Activated T-cell treated with anti-CD3 and anti-CD28 coated beads, Interleukin-2, amount 50 U/mL, for 24 hours (primary cell): ENCODE data around the gene THADA.

Source experiments
- DNase-seq: peaks from one replicate; pipeline ENCODE4 v3.0.0-alpha.2; 2020
- H3K27ac Mint-ChIP-seq: 2 replicates; pipeline ENCODE4 v1.8.0; 2020; ENCODE audit warnings: mild to moderate bottlenecking, mixed read lengths
- H3K27me3 Mint-ChIP-seq: 2 replicates; pipeline ENCODE4 v1.8.0; 2020; ENCODE audit warnings: mixed read lengths
- H3K36me3 Mint-ChIP-seq: 2 replicates; pipeline ENCODE4 v1.8.0; 2020; ENCODE audit warnings: low read depth, mixed read lengths
- H3K4me1 Mint-ChIP-seq: 2 replicates; pipeline ENCODE4 v1.8.0; 2020; ENCODE audit warnings: low read depth, mixed read lengths
- H3K4me3 Mint-ChIP-seq: 2 replicates; pipeline ENCODE4 v1.8.0; 2020; ENCODE audit warnings: mild to moderate bottlenecking, moderate library complexity, mixed read lengths
- H3K9me3 Mint-ChIP-seq: 2 replicates; pipeline ENCODE4 v1.8.0; 2020; ENCODE audit warnings: mixed read lengths

THADA gene

DNA sequence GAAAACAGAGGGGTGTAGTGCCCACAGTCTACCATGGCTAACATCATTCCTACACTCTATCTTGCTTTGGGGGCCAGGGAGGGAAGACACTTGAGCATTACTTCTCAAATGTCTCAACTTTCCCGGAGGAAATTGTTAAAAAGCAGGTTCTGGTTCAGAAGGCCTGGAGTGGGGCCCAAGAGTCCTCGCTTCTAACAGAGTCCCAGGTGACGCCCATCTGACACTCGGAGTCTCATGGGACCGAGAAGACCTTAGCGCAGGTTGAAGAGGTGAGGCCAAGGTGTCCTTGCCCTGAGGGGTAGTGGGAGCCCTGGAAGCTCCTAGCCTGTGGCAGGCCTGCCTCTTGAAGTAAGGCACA, 409.5 kb downstream of the THADA start:
- no peaks in the 10 kb centered on the region for H3K9me3 Mint-ChIP-seq
- H3K36me3 Mint-ChIP-seq, result no peaks in the 10 kb centered on the region
- H3K4me1 Mint-ChIP-seq, result peaks cover 52% of the 10 kb centered on the region
- no peak overlapping the region for H3K4me3 Mint-ChIP-seq
- DNase-seq, result no peak
- no peak overlapping the region for H3K27ac Mint-ChIP-seq
- H3K27me3 Mint-ChIP-seq, result no peaks in the 10 kb centered on the region

DNA sequence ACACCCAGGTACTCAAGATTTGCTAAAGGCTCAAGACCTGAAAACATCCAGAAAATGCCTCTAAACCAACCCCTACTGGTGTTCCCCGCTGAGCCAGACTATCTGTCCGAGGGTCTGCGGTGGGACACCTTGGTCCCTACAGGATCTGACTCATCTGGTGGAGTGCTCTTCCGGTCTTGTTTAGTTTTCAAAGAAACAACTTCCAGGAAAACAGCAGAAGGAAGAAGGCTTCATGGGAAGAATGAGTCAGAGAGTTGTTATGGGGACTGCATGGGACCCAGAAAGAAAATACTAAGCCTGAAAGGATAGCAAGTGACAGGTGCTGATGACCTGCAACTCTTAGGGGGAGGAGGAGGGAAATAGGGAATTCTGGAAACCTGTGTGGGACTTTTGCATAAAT, 410.7 kb downstream of the THADA start:
- Mint-ChIP-seq H3K36me3 (no peaks in the 10 kb centered on the region), H3K27me3 (no peaks in the 10 kb centered on the region), H3K4me3 (no peak overlapping the region), H3K9me3 (no peaks in the 10 kb centered on the region), H3K27ac (no peak overlapping the region), H3K4me1 (peaks cover 60% of the 10 kb centered on the region)
- no peak for DNase-seq

DNA sequence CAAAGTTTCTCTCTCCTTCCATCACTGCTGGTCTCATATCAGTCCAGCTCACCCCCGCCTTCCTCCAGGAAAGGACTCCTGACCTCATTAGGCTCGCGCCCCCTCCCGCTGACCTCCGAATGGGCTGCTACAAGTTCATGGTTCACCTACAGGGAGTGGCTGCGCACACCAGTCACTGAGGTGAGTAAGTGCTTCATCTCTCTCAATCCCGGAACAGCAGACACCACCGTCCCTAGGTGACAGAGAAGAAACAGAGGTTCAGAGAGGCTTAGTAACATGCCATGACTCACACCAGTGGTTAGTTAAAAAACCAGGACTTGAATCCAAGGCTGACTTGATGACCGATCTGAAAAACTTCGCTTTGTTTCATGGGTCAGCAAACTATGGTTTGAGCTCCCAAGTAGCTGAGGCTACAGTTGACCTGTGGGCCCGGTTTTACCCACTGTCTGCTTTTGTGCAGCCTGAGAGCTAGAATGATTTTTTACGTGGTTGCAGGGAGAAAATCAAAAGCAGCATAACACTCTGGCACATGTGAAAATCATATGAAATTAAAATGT, 411.4 kb downstream of the THADA start:
- Mint-ChIP-seq H3K27ac (peak overlapping the region; percentile 86), H3K4me3 (no peak overlapping the region), H3K27me3 (no peaks in the 10 kb centered on the region), H3K4me1 (peaks cover 60% of the 10 kb centered on the region), H3K36me3 (no peaks in the 10 kb centered on the region), H3K9me3 (no peaks in the 10 kb centered on the region)
- DNase-seq, result peak; percentile 60

DNA sequence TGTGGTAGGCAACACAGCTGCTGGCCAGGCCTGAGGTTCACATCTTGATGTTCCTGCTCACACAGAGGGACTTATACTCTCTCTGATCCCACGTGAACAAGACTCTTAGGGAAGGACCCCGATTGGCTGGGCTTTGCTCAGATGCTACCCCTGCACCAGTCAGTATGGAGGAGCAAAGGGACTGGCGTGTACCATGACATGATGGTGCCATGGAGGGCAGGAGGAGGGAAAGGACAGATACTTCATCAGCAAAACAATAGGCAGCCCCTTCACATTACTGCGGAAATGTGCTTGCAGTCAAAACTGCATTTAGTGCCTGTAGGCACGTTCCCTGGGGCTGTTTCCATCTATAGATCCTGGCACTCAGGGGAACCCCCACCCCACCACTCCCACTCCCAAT, 412.1 kb downstream of the THADA start:
- Mint-ChIP-seq H3K4me1 (peaks cover 61% of the 10 kb centered on the region), H3K27me3 (no peaks in the 10 kb centered on the region), H3K9me3 (no peaks in the 10 kb centered on the region), H3K4me3 (no peak overlapping the region), H3K36me3 (no peaks in the 10 kb centered on the region), H3K27ac (no peak overlapping the region)
- no peak for DNase-seq

DNA sequence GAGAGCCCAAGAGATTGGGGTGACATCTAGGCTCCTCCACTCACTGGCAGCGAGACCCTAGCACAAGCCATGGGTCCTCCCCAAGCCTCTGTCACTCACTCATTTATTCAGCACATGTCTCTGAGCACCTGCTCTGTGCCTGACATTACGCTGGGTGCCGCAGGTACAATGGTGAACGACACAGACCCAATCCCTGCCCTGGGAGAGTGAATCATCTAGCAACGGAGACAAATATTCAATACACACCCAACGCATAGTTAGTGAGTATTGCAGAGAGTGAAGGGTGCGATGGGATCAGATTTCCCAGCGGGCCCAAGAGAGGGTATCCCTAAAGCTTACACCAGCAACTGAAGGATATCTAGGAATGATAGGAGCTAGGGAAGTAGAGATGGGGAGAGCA, 414.9 kb downstream of the THADA start:
- Mint-ChIP-seq H3K27me3 (no peaks in the 10 kb centered on the region), H3K4me3 (no peak overlapping the region), H3K36me3 (no peaks in the 10 kb centered on the region), H3K27ac (peak overlapping the region; percentile 7), H3K4me1 (peaks cover 68% of the 10 kb centered on the region), H3K9me3 (no peaks in the 10 kb centered on the region)
- DNase-seq, result no peak
